ENCODE data around the gene HSPB9. TPM values are rescaled to one million over a fixed set of nuclear protein-coding genes. Genes with fewer than 3 reads are reported as not detected.

Gene HSPB9
- total RNA-seq, 1 donor from 2014 or later, result 0.12 TPM

DNA sequence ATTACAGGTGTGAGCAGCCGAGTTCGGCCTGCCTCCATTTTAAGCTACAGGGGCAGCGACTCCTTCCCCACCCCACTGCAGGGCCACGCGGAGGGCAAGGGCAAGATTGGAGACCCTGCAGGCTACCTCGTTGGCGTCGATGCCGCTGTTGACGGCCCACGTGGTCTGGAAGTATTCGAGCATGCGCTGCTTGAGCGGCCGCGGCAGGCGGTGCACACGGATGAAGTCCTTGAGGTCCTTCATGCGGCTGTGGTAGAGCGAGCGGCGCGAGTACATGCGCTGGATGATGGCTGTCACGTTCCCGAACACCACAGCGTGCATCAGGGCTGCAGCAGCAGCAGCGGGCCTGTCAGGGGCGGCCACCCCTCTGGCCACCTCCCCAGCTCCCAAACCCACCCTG is 46.7 kb downstream of the HSPB9 start:
- no peak for ATAC-seq
- no peak for DNase-seq
- intact Hi-C loops (cut with micrococcal nuclease), result no loop called here

DNA sequence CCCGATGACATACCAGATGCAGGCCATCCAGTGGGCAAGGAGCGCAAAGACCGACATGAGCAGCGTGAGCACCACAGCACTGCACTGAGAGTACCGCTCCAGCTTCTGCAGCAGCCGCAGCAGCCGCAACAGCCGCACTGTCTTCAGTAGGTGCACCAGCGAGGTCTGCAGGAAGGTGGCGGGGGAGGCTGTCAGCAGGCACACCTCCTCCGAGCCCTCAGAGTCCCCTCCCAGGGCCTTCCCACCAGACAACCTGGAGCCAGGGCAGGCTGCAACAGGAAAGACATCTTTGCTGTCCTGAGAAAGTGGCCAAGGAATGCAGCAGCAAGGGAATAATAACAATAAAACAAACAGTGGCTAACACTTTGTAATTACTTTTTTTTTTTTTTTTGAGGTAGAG is 49.2 kb downstream of the HSPB9 start:
- ATAC-seq (no peak), DNase-seq (no peak)
- intact Hi-C loops (cut with micrococcal nuclease), result no loop called here

Other genes with a start within 250 kb of the HSPB9 start
- 24.5 TPM for gene ACLY, start 203.9 kb upstream of the HSPB9 start, total RNA-seq
- 0.52 TPM for gene ODAD4, start 192.2 kb upstream of the HSPB9 start, total RNA-seq
- 28.6 TPM for gene CNP, start 156.0 kb upstream of the HSPB9 start, total RNA-seq
- 76.6 TPM for gene DNAJC7, start 105.4 kb upstream of the HSPB9 start, total RNA-seq
- gene NKIRAS2, start 102.7 kb upstream of the HSPB9 start, total RNA-seq, result 44.8 TPM
- gene C17orf113, start 72.2 kb upstream of the HSPB9 start, total RNA-seq, result 0.52 TPM
- 0.20 TPM for gene ZNF385C, start 24.3 kb upstream of the HSPB9 start, total RNA-seq
- gene DHX58, start 10.1 kb upstream of the HSPB9 start, total RNA-seq, result 3.8 TPM
- 26.1 TPM for gene KAT2A, start 1.4 kb upstream of the HSPB9 start, total RNA-seq
- 47.1 TPM for gene RAB5C, start 32.2 kb downstream of the HSPB9 start, total RNA-seq
- 0.15 TPM for gene KCNH4, start 58.3 kb downstream of the HSPB9 start, total RNA-seq
- gene HCRT, start 62.6 kb downstream of the HSPB9 start, total RNA-seq, result not detected
- 7.0 TPM for gene GHDC, start 71.7 kb downstream of the HSPB9 start, total RNA-seq
- 33.4 TPM for gene STAT5B, start 153.6 kb downstream of the HSPB9 start, total RNA-seq
- 13.8 TPM for gene STAT5A, start 165.7 kb downstream of the HSPB9 start, total RNA-seq

Data from left ventricle myocardium superior (tissue), 1 donor.